ENCODE results near the gene IMMT.
A peak's percentile ranks its signal among the peaks of the same experiment; 100 is the strongest.

IMMT gene

GRCh38 chr2:86143307-86143706, 52.0 kb downstream of the IMMT start:
- DNase-seq, result no peak

- DNase-seq, result no peak
Measured at GRCh38 chr2:86142436-86143257, 52.6 kb downstream of the IMMT start.

- DNase-seq, result peak; percentile 18
Measured at GRCh38 chr2:86140969-86141392, 54.3 kb downstream of the IMMT start.

- no peak for DNase-seq
Measured at GRCh38 chr2:86139981-86140380, 55.3 kb downstream of the IMMT start.

- no peak for DNase-seq
Measured at GRCh38 chr2:86138736-86139625, 56.3 kb downstream of the IMMT start.

- no peak for DNase-seq
Measured at GRCh38 chr2:86136141-86136540, 59.1 kb downstream of the IMMT start.

- no peak for DNase-seq
Measured at GRCh38 chr2:86135653-86136052, 59.6 kb downstream of the IMMT start.

- no peak for DNase-seq
Measured at GRCh38 chr2:86134709-86135108, 60.6 kb downstream of the IMMT start.

GRCh38 chr2:86124683-86125082, 70.6 kb downstream of the IMMT start:
- no peak for DNase-seq

- no peak for DNase-seq
Measured at GRCh38 chr2:86123328-86123925, 71.8 kb downstream of the IMMT start.

- no peak for DNase-seq
Measured at GRCh38 chr2:86118130-86118529, 77.1 kb downstream of the IMMT start.

GRCh38 chr2:86107031-86107430, 88.2 kb downstream of the IMMT start:
- DNase-seq, result no peak

- no peak for DNase-seq
Measured at GRCh38 chr2:86105969-86106945, 89.0 kb downstream of the IMMT start, which contains the start of gene PTCD3. Gene PTCD3 (plus strand): TSS chr2:86106235. CDS start chr2:86106248, 13 bp downstream.

GRCh38 chr2:86105252-86105968, 89.9 kb downstream of the IMMT start, which contains the start of gene POLR1A:
Gene POLR1A (minus strand): TSS chr2:86105886. CDS start chr2:86105776, 110 bp downstream.
- peak; percentile 100 for DNase-seq

GRCh38 chr2:86102157-86102556, 93.1 kb downstream of the IMMT start:
- DNase-seq, result no peak

- DNase-seq, result no peak
Measured at GRCh38 chr2:86097913-86098312, 97.3 kb downstream of the IMMT start.

GRCh38 chr2:86097114-86097896, 98.0 kb downstream of the IMMT start:
- no peak for DNase-seq

GRCh38 chr2:86094229-86094628, 101.0 kb downstream of the IMMT start:
- no peak for DNase-seq
